Measurements from ENCODE around the gene STK36.

STK36 gene

GRCh38 chr2:218662377-218662776, 9.5 kb upstream of the STK36 start:
- no peak for DNase-seq

DNA sequence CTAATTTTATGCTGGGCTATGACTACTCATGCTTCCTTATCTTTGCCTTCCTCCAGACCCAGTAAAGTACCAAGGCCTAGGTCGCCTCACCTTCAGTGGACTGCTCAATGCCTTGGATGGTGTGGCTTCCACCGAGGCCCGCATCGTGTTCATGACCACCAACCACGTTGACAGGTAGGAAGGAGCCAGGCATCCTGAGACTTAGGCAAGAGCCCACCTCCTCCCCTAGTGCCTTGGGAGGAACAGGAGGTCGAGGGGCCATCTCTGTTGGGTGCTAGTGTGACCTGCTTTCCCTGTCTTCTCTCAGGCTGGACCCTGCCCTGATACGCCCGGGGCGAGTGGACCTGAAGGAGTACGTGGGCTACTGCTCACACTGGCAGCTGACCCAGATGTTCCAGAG, 9.1 kb upstream of the STK36 start:
- no peak for DNase-seq

DNA sequence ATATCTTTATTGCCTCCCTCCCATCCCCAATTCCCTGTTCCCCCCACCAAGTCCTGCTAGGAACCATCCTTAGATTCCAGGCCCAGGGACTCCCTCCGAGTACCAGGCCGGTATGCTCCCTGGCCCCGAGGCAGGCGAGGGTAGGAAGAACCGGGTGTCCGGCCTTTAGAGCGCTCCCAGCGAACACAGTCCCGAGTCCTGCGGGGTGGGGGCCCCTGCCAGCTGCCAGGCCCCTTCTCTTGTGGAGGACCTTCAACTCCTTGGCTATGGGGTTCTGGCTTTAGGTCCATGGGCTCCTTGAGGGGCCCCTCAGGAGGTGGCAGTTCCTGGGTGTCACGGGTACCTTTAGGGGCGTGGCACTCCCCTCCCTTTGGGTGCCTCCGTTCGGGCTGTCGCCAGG, 8.0 kb upstream of the STK36 start:
- no peak for DNase-seq

DNA sequence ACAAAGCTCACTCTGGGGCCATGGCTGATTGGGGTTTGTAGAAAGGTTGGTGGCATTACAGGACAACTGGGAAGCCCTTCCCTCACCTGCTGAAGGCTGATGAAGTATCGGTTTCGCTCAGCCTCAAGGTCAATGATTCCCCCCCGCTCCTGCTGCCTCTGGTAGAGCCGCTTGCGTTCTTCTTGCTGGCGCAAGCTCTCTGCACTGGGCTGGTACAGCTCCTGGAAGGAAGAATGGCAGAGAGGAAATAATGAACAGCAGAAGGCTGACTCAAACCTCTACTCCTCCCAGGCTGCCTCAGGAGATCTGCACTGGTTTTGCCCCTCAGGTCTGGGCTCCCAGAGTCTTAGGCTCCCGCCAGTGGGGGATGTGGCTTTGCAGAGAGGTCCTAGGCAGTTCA, 7.2 kb upstream of the STK36 start:
- DNase-seq: no peak

DNA sequence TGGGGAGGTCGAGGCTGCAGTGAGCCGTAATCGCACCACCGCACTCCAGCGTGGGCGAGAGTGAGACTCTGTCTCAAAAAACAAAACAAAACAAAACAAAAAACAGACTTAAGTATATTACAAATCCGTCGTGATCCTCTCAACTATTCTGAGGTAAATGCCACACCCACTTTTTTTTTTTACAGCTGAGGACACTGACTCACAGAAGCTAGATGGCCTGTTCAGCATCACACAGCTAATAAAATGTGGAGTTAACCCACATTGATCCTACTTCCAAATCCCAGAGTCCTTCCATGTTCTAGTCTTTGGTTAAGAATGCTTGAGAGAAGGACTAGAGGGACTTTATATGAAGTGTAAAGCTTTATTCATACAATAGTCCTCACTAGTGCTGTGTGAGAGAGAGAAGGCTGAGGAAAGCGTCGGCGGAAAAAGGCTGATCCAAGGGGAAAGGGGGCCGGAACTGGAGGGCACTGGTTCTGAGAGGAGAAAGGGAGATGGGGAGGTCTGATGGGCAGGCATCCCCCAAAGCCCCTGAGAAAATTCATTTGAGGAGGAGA, 711 bp upstream of the STK36 start:
- peak; percentile 39 for DNase-seq

DNA sequence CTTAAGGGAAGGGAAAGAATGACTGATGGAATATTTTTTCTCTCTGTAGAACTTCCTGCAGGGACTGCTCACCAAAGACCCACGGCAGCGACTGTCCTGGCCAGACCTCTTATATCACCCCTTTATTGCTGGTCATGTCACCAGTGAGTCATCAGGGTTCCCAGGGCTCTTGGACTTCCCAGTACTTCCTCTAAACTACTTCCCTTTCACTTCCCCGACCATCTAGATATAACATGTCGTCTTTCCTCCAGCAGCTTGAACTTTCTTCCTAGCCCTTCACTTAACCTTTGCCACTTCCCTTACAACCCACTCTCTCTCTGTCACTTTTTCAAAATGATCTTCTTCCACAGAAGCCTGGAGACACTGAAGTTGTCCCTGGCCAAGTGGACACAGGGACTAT, 7.2 kb downstream of the STK36 start:
- no peak for DNase-seq

DNA sequence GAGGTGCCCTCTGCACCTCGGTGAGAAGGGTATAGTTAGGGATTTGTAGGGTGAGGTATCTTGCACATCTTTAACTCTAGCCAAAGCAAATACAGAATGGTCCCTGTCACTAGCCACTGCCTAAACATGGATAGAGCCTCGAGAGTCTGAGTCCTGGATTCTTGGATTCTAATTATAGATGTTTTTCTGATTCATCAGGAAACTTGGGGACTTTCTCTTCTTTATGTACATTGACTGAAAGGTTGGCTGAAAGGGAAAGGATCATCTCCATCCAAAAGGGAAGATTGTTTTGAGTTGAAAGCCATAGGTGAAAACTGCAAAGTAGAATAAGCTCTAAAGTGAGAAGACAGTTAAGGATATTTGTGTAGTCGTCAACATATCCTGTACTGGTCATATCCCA, 8.2 kb downstream of the STK36 start:
- DNase-seq: no peak

- peak; percentile 83 for DNase-seq
Observed at GRCh38 chr2:218687400-218688060, 15.6 kb downstream of the STK36 start.

DNA sequence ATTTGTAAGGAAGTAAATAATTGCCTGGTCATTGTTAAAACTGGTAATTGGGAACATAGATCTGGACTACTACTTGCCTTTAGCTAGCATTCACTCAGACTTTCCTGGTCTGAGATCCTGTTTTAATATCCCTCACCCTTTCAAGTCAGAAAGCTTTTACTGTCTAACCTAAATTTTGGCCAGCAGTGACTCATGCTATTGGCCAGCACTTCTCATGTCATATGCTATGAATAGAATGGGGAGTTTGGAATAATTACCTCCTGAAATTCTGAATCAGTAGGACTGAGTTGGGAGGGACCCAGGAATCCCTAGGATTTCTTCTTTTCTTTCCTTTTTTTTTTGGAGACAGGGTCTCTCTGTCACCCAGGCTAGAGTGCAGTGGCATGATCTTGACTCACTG, 19.3 kb downstream of the STK36 start:
- DNase-seq: no peak

DNA sequence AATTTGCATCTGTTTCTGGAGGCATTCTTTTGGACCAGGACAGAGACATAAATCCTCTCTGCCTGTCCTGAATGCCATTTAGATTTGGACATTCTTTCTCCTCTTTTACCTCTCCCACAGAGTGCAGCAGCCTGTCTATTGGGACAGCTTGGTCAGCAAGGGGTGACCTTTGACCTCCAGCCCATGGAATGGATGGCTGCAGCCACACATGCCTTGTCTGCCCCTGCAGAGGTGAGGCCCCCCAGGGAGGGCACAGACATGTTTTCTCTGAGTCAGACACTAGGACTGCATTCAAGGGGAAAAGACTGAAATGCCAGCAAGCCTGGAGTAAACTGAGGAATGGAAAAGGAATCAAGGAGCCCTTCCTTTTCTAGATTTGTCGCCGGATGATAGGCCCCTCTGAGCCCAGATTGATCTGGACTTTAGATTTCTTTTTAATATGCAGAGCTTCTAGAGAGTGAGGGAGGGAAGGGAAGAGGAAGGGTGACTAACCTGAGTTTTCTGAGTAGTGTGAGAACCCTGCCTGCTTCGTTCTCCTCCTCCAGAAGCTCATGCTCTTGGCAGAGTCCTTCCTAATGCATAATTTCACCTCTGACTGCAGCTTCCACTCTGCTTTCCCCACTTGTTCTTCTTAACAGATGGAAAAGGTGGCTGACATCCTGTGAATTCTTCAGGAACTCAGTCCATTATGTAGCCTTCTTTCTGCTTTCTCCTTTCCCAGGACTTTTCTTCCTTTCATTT, 22.7 kb downstream of the STK36 start:
- no peak for DNase-seq

DNA sequence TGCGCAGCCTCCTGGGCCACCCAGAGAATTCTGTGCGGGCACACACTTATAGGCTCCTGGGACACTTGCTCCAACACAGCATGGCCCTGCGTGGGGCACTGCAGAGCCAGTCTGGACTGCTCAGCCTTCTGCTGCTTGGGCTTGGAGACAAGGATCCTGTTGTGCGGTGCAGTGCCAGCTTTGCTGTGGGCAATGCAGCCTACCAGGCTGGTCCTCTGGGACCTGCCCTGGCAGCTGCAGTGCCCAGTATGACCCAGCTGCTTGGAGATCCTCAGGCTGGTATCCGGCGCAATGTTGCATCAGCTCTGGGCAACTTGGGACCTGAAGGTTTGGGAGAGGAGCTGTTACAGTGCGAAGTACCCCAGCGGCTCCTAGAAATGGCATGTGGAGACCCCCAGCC, 27.0 kb downstream of the STK36 start:
- no peak for DNase-seq

DNA sequence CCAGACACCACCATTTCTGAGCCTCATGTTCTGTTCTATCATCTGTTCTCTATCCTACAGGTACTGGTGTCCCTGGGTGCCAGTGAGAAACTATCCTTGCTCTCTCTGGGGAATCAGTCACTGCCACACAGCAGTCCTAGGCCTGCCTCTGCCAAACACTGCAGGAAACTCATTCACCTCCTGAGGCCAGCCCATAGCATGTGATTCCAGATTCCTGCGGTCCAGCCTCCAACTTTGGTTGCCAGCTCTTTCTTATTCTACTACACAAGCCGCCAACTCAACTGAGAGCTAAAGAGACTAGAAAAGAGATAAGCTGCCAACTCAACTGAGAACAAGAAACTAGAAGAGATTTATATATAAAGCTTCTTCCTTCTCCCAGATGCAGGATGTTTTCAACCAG, 29.9 kb downstream of the STK36 start:
- DNase-seq: no peak

- DNase-seq: no peak
Observed at GRCh38 chr2:218703341-218703740, 31.5 kb downstream of the STK36 start.

DNA sequence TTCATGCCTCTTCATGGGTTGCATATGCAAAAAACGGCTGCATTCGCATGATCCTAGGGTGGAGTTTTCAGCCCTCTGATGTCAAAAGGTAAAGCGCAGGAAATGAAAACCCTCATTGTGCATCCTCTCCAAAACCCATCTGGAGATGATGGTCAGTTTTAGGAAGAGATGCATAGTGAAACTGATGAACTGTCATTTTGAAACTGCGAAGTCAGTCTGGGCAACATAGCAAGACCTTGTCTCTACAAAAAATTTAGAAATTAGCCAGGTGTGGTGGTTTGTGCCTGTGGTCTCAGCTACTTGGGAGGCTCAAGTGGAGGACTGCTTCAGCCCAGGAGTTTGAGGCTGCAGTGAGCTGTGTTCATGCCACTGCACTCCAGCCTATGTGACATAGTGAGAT, 36.2 kb downstream of the STK36 start:
- DNase-seq: no peak

GRCh38 chr2:218709908-218710307, 38.0 kb downstream of the STK36 start:
- DNase-seq: no peak

- no peak for DNase-seq
Observed at GRCh38 chr2:218710334-218710686, 38.4 kb downstream of the STK36 start.

- DNase-seq: peak; percentile 97
Observed at GRCh38 chr2:218710687-218711549, 39.0 kb downstream of the STK36 start, which contains the start of gene TTLL4. TSS of gene TTLL4 (plus strand) at chr2:218710835. CDS start at chr2:218737677, 26,842 bp downstream.

- peak; percentile 10 for DNase-seq
Observed at GRCh38 chr2:218711550-218711929, 39.7 kb downstream of the STK36 start.

DNA sequence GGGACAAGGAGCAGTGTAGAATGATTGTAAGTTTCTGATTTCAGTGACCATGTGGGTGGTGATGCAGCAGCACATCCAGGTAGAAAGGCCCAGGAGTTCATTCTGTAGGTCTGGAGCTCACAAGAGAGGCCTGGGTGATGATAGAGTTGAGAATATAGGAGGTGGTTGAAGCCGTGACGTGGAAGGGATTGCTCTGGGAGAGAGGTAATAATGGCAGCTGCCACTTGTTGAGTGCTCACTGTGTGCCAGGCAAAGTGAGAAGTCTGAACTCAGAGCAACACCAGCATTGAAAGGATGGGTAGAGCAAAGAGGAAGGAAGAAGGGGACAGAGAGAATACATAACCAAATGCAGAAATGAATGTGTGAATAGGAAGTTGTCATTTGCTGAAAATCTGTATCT, 42.0 kb downstream of the STK36 start:
- no peak for DNase-seq

DNA sequence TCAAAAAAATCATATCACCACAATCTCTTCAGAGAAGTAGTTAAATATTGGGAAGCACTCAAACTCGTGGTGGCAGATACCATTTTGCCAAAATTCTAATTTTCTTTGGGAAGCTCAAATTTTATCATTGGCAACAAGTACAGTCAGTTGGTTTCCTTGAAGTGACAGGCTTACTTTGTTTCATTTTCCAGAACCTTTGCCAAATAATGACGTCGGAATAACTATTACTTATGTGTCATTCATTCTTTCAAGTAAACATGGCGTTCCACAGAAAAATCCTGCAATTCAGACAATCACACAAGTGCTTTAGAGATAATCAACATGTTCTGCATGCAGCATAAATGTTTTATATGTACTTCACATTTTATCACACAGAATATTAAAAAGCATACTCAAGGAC, 44.2 kb downstream of the STK36 start:
- no peak for DNase-seq

GRCh38 chr2:218717262-218717661, 45.4 kb downstream of the STK36 start:
- peak; percentile 26 for DNase-seq

DNA sequence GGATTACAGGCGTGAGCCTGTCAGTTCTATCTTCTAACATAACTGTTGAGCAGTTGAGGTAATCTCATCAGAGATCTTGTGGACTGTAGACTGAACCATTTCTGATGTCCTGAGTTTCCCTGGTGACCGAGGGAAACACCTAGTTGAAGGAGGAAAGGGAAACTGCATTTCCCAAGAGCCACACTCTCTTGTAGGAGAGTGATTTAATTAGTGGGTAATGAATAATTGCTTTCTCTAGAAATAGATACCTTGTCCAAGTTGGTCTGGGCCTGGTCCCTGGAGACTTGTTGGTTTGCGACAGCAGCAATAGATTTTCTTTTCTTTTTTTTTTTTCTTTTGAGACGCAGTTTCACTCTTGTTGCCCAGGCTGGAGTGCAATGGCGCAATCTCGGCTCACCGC, 46.2 kb downstream of the STK36 start:
- DNase-seq: no peak

DNA sequence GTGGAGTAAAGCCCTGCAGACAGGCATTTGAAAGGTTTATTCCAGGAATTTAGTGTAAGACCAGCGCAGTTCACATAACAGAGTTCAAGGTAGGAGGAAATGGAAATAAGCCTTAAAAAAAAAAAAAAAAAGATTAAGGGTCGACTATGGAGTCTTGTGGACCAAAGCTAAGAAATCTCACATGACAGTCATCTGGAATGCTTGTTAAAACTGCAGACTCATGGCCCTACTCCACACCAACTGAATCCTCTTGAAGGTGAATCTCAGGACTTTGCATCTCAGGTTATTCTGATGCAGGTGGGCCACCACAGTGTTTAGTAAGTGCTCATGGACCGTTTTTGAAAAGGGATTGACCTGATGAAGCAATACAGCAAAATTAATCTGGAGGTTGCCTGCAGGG, 47.6 kb downstream of the STK36 start:
- DNase-seq: no peak
